Calu3 (cell line): ENCODE data around the gene ARHGDIG. TPM values are rescaled to one million over a fixed set of nuclear protein-coding genes. Genes with fewer than 3 reads are reported as not detected.
"Not testable (repeated sequence)": the region's sequence is repeated elsewhere in the genome, so short reads cannot be mapped to it uniquely, and the experiment has no call there.

Source experiments
- BruUV-seq: library from RNA; stranded (reverse); fragments of 400-500 nt; replicated peaks from 2 replicates; lab custom pipeline; 2021; lab: Mats Ljungman, UMichigan
- CTCF ChIA-PET: fragments of 300-600 bp; sonication (Branson Sonifier 250); formaldehyde crosslinking; loops from one replicate; lab custom pipeline; 2022; ENCODE audit warnings: antibody characterized with exemption; lab: Charles Lee
- DNase-seq: peaks from one replicate; pipeline ENCODE4 v3.0.0; 2022
- H3K27ac Mint-ChIP-seq: one replicate; pipeline ENCODE4 v1.8.0; 2022; ENCODE audit warnings: mixed read lengths; ENCODE audit not compliant: unreplicated experiment
- H3K27me3 Mint-ChIP-seq: one replicate; pipeline ENCODE4 v1.8.0; 2022; ENCODE audit warnings: mixed read lengths; ENCODE audit not compliant: unreplicated experiment
- H3K36me3 Mint-ChIP-seq: one replicate; pipeline ENCODE4 v1.8.0; 2022; ENCODE audit warnings: mild to moderate bottlenecking, moderate library complexity, mixed read lengths; ENCODE audit not compliant: insufficient read depth, unreplicated experiment
- H3K4me1 Mint-ChIP-seq: one replicate; pipeline ENCODE4 v1.8.0; 2022; ENCODE audit warnings: mild to moderate bottlenecking, low read depth, mixed read lengths; ENCODE audit not compliant: unreplicated experiment
- H3K4me3 Mint-ChIP-seq: one replicate; pipeline ENCODE4 v1.8.0; 2022; ENCODE audit warnings: mild to moderate bottlenecking, low read depth, moderate library complexity, mixed read lengths; ENCODE audit not compliant: unreplicated experiment
- H3K9me3 Mint-ChIP-seq: one replicate; pipeline ENCODE4 v1.8.0; 2022; ENCODE audit warnings: low read depth, mixed read lengths; ENCODE audit not compliant: unreplicated experiment
- CTCF ChIP-seq: fragments of 200-600 bp; IDR thresholded peaks from one replicate; pipeline ENCODE4 v1.8.0; 2022; ENCODE audit warnings: antibody characterized with exemption; ENCODE audit not compliant: unreplicated experiment
- intact Hi-C: fragments of 100-400 bp; cut with micrococcal nuclease; formaldehyde crosslinking; loops from one replicate; pipeline ENCODE4 v1.10.0; 2022; ENCODE audit not compliant: unreplicated experiment
- total RNA-seq: library from RNA; stranded (reverse); gene quantifications from 2 replicates; pipeline ENCODE4 v1.2.3, GENCODE V29; 2022

Gene ARHGDIG
- total RNA-seq, 1 experiment from 2014 or later, result not detected

- no peak for DNase-seq
- TF ChIP-seq CTCF, result no peak
- Mint-ChIP-seq H3K9me3 (no peaks in the 10 kb centered on the region), H3K4me1 (peaks cover 11% of the 10 kb centered on the region), H3K27ac (no peak overlapping the region), H3K36me3 (peaks cover 47% of the 10 kb centered on the region), H3K27me3 (no peaks in the 10 kb centered on the region), H3K4me3 (no peak overlapping the region)
- CTCF ChIA-PET, result interaction anchor here (1.1 kb wide), 1 partner anchor 19 kb away, joined by 3 read pairs; the partner anchor contains the start of gene FAM234A
- no TSS peak for BruUV-seq
- intact Hi-C loops, result no loop called here
Measured at GRCh38 chr16:254461-254860, 25.9 kb upstream of the ARHGDIG start.

- intact Hi-C loops, result no loop called here
- TF ChIP-seq CTCF, result no peak
- peaks cover 48% of the 10 kb centered on the region for H3K36me3 Mint-ChIP-seq
- CTCF ChIA-PET, result no interaction called here
- H3K27me3 Mint-ChIP-seq, result no peaks in the 10 kb centered on the region
- no TSS peak for BruUV-seq
- peaks cover 8% of the 10 kb centered on the region for H3K4me1 Mint-ChIP-seq
- H3K9me3 Mint-ChIP-seq, result no peaks in the 10 kb centered on the region
- H3K27ac Mint-ChIP-seq, result no peak overlapping the region
- H3K4me3 Mint-ChIP-seq, result no peak overlapping the region
- no peak for DNase-seq
Measured at GRCh38 chr16:255183-255582, 25.2 kb upstream of the ARHGDIG start.

GRCh38 chr16:258091-258490, 22.3 kb upstream of the ARHGDIG start:
- DNase-seq, BruUV-seq, H3K9me3 Mint-ChIP-seq, H3K27me3 Mint-ChIP-seq, intact Hi-C loops, CTCF ChIA-PET, H3K4me3 Mint-ChIP-seq, H3K27ac Mint-ChIP-seq, H3K4me1 Mint-ChIP-seq: not testable (repeated sequence)
- H3K36me3 Mint-ChIP-seq, result peaks cover 57% of the 10 kb centered on the region

- no peak for DNase-seq
- H3K36me3 Mint-ChIP-seq, result peaks cover 60% of the 10 kb centered on the region
- intact Hi-C loops, result no loop called here
- H3K4me3 Mint-ChIP-seq, result no peak overlapping the region
- no peaks in the 10 kb centered on the region for H3K9me3 Mint-ChIP-seq
- no peak for TF ChIP-seq CTCF
- H3K27me3 Mint-ChIP-seq, result no peaks in the 10 kb centered on the region
- H3K4me1 Mint-ChIP-seq, result no peaks in the 10 kb centered on the region
- CTCF ChIA-PET, result no interaction called here
- H3K27ac Mint-ChIP-seq, result no peak overlapping the region
- no TSS peak for BruUV-seq
Measured at GRCh38 chr16:259226-259625, 21.2 kb upstream of the ARHGDIG start.

GRCh38 chr16:259814-260253, 20.6 kb upstream of the ARHGDIG start:
- Mint-ChIP-seq H3K4me1 (no peaks in the 10 kb centered on the region), H3K9me3 (no peaks in the 10 kb centered on the region), H3K4me3 (no peak overlapping the region), H3K27ac (no peak overlapping the region), H3K36me3 (peaks cover 57% of the 10 kb centered on the region), H3K27me3 (no peaks in the 10 kb centered on the region)
- TF ChIP-seq CTCF, result no peak
- CTCF ChIA-PET, result no interaction called here
- no TSS peak for BruUV-seq
- no peak for DNase-seq
- intact Hi-C loops, result no loop called here
